Measurements from ENCODE around the gene NEK8.

GRCh38 chr17:28774206-28774605 is 45.6 kb downstream of the NEK8 start:
- no peak for TF ChIP-seq CTCF (IDR thresholded peaks at IDR 0.05)
- no peak for TF ChIP-seq POLR2A (IDR thresholded peaks at IDR 0.05)

Measured in lower leg skin (tissue), 3 donors.